Neutrophil (primary cell): Measurements from ENCODE around the gene CMTM8.

Experiments
- H3K27ac ChIP-seq: fragments of 200-600 bp; sonication (generic); 2 replicates; pipeline ENCODE4 v1.5.1; 2016; ENCODE audit warnings: mild to moderate bottlenecking, moderate library complexity
- H3K27me3 ChIP-seq: fragments of 200-600 bp; sonication (generic); 2 replicates; pipeline ENCODE4 v1.6.0; 2016; ENCODE audit warnings: mild to moderate bottlenecking
- H3K36me3 ChIP-seq: fragments of 200-600 bp; sonication (generic); 2 replicates; pipeline ENCODE4 v1.5.1; 2017
- H3K4me1 ChIP-seq, 2 experiments: fragments of 200-600 bp in 1 of 2; sonication (generic) in 1 of 2; 1 replicate in 1 of 2; 2 replicates in 1 of 2; pipeline versions ENCODE4 v1.5.1 to v1.6.1; 2013 to 2016; ENCODE audit warnings: low read depth in 1 of 2, low read length in 1 of 2, mild to moderate bottlenecking in 1 of 2, moderate library complexity in 1 of 2; ENCODE audit not compliant: control insufficient read depth in 1 of 2, insufficient read depth in 1 of 2
- H3K4me3 ChIP-seq, 2 experiments: fragments of 200-600 bp in 1 of 2; sonication (generic) in 1 of 2; 1 replicate in 1 of 2; 2 replicates in 1 of 2; pipeline ENCODE4 v1.5.1; 2013 to 2016; ENCODE audit warnings: low read depth in 1 of 2, low read length in 1 of 2, mild to moderate bottlenecking in 1 of 2, moderate library complexity in 1 of 2
- H3K9me3 ChIP-seq: fragments of 200-600 bp; sonication (generic); 2 replicates; pipeline ENCODE4 v1.5.1; 2016
- TF ChIP-seq, protein P1 (sequence below): fragments of 200-600 bp; sonication (generic); IDR thresholded peaks from 2 replicates; pipeline ENCODE4 v1.5.1; 2016; ENCODE audit warnings: antibody characterized with exemption

CMTM8 gene

DNA sequence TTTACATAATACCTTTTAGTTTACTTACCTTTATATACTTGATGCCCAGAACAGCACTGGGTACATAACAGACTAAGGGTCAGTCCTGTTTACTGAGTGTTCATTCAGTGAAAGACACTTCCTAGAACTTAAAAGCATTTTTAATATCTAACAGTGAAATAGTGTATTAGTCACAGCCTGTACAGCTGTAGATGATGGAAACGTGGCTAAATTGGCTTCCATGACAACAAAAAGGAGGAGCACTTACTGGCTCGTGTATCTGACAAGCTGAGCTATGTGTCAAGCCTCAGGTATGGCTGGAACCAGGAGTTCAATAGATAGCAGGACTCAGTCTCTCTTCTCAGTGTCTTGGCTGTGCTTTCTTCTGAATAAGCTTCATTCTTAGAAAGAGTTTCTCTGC lies 40.2 kb downstream of the CMTM8 start:
- TF ChIP-seq, protein P1, sequence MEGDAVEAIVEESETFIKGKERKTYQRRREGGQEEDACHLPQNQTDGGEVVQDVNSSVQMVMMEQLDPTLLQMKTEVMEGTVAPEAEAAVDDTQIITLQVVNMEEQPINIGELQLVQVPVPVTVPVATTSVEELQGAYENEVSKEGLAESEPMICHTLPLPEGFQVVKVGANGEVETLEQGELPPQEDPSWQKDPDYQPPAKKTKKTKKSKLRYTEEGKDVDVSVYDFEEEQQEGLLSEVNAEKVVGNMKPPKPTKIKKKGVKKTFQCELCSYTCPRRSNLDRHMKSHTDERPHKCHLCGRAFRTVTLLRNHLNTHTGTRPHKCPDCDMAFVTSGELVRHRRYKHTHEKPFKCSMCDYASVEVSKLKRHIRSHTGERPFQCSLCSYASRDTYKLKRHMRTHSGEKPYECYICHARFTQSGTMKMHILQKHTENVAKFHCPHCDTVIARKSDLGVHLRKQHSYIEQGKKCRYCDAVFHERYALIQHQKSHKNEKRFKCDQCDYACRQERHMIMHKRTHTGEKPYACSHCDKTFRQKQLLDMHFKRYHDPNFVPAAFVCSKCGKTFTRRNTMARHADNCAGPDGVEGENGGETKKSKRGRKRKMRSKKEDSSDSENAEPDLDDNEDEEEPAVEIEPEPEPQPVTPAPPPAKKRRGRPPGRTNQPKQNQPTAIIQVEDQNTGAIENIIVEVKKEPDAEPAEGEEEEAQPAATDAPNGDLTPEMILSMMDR = no peak
- Histone ChIP-seq H3K27me3 (no peaks in the 10 kb centered on the region), H3K9me3 (no peaks in the 10 kb centered on the region), H3K4me3 (no peak overlapping the region), H3K27ac (no peak overlapping the region), H3K36me3 (no peaks in the 10 kb centered on the region), H3K4me1 (peaks cover 0 to 5% of the 10 kb centered on the region in 2 experiments)

DNA sequence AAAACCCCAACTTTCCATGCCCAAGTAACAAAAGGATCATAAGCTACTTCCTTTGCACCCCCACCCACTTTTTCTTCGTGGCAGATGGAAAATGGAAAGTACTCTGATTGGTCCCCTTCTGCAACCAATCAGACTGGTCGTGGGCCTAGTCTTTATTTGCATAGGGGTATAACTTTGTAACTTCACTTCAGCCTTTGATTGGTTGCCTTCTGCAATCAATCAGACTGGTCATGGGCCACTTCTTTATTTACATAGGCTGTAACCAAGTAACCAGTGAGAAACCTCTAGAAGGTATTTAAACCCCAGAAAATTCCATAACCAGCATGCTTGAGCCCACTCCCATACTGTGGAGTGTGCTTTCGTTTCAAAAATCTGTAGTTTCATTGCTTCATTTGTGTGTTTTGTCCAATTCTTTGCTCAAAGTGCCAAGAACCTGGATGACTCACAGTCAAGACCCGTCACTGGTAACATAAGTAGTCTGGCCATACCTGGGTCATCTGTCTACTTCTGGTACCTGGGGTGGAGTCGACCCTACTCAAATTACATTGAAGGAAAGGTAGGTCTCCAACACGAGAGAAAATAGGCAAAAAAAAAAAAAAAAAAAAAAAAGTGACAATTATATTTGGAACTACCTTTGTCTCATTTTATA lies 41.9 kb downstream of the CMTM8 start:
- Histone ChIP-seq H3K27ac (no peak overlapping the region), H3K27me3 (no peaks in the 10 kb centered on the region), H3K4me3 (no peak overlapping the region), H3K36me3 (no peaks in the 10 kb centered on the region), H3K4me1 (peaks cover 7 to 10% of the 10 kb centered on the region in 2 experiments), H3K9me3 (no peaks in the 10 kb centered on the region)
- TF ChIP-seq, protein P1 = no peak

DNA sequence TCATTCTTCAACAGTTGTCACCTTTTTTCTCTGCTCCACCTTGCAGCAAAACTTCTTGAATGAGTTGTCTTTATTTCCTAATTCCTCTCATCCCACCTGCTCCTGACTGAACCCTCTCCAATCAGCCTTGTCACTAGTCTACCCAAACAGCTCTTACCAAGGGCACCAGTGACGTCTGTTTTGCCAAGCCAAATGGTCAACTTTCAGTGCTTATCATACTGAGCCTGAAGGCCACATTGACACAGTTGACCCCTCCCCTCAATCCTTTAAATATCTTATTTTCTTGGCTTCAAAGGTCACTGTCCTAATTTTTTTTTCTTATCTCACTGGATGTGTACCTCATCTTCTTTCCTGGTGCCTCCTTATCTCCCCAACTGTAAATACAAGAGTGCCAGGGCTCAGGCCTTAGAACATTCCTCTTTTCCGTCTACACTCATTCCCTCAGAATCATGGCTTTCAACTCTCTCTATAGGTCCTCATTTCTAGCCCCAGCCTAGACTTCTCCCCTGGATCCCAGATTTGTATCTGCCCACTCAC lies 43.2 kb downstream of the CMTM8 start:
- H3K4me3 ChIP-seq = no peak overlapping the region
- no peaks in the 10 kb centered on the region for H3K9me3 ChIP-seq
- no peak overlapping the region for H3K27ac ChIP-seq
- peaks cover 17 to 19% of the 10 kb centered on the region in 2 experiments for H3K4me1 ChIP-seq
- TF ChIP-seq, protein P1 = no peak
- no peaks in the 10 kb centered on the region for H3K36me3 ChIP-seq
- H3K27me3 ChIP-seq = no peaks in the 10 kb centered on the region

DNA sequence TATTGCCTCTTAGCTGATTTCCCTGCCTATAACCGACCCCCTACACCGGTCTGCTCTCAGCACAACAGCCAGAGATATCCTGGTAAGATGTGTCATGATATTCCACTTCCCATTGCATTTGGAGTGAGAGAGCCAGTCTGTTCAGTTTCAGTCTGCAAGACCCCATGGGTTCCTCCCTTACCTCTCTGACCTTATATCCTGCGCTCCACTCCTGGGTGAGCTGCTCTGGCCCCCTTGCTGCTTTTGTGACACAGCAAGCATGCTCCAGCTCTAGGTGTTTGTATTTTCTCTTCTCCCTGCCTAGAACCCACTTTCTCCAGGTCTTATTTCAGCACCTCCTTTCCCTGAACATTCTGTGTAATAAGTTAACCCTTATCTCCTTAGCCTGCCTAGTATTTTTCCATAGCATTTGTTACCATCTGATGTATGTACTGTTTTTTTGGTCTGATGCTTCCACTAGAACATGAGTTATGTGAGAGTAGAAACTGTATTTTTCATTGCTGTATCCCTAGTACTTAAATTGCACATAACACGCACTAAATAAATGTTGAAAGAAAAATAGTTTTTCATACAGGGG lies 44.2 kb downstream of the CMTM8 start:
- H3K9me3 ChIP-seq = no peaks in the 10 kb centered on the region
- no peak overlapping the region for H3K4me3 ChIP-seq
- peaks cover 25 to 28% of the 10 kb centered on the region in 2 experiments for H3K4me1 ChIP-seq
- H3K27me3 ChIP-seq = no peaks in the 10 kb centered on the region
- TF ChIP-seq, protein P1 = no peak
- no peak overlapping the region for H3K27ac ChIP-seq
- no peaks in the 10 kb centered on the region for H3K36me3 ChIP-seq

DNA sequence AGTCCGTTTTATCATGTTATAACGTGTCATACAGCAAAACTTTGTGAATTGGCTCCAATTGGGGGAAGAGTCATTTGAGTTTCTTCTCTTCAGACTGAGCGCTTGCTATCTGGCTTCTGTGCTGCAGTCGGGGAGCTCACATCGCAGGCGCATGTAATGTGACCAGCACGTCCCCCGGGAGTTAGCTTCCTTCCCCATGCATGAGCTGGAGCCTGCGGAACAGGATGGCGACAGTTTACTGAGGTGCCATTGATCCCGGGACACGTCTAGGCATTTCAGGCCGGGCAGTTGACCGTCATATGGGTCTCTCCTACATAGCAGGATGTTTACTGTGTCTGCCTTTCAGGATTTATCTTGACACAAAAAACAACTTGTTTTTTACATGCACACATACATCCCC lies 44.8 kb downstream of the CMTM8 start:
- TF ChIP-seq, protein P1 = no peak
- Histone ChIP-seq H3K4me1 (peaks cover 25 to 28% of the 10 kb centered on the region in 2 experiments), H3K27me3 (no peaks in the 10 kb centered on the region), H3K4me3 (no peak overlapping the region), H3K9me3 (no peaks in the 10 kb centered on the region), H3K36me3 (no peaks in the 10 kb centered on the region), H3K27ac (no peak overlapping the region)
